GM12878 (cell line): Measurements from ENCODE around the gene SSTR4. TPM values are rescaled to one million over a fixed set of nuclear protein-coding genes. Genes with fewer than 3 reads are reported as not detected.
A peak's percentile ranks its signal among the peaks of the same experiment; 100 is the strongest.

Experiments
- ATAC-seq: fragments of 200-7000 bp; cut with Tn5 transposase; 3 replicates; pipeline ENCODE4 v1.9.1; 2020; ENCODE audit warnings: mild to moderate bottlenecking, moderate library complexity
- BruUV-seq: library from RNA; stranded (reverse); fragments of 400-500 nt; replicated peaks from 2 replicates; lab custom pipeline; 2021; lab: Mats Ljungman, UMichigan
- CTCF ChIA-PET: fragments of 300-600 bp; sonication (Branson Sonifier 250); formaldehyde crosslinking; extraction: SDS; loops from one replicate; lab custom pipeline; 2021; ENCODE audit warnings: inconsistent platforms; lab: Yijun Ruan, JAX
- POLR2A ChIA-PET: fragments of 350-600 bp; formaldehyde crosslinking; extraction: SDS; loops from one replicate; lab custom pipeline; 2021; ENCODE audit warnings: inconsistent platforms; lab: Charles Lee
- RAD21 ChIA-PET: fragments of 300-600 bp; sonication (Branson Sonifier 250); formaldehyde crosslinking; loops from one replicate; lab custom pipeline; 2023; ENCODE audit warnings: antibody characterized with exemption; ENCODE audit not compliant: unreplicated experiment; lab: Charles Lee
- SMC1A ChIA-PET: fragments of 300-600 bp; sonication (Branson Sonifier 250); formaldehyde crosslinking; loops from one replicate; lab custom pipeline; 2023; ENCODE audit not compliant: unreplicated experiment, uncharacterized antibody; lab: Charles Lee
- DNase-seq: peaks from one replicate; pipeline ENCODE4 v3.0.0-alpha.2; 2011; ENCODE audit warnings: low read depth, low spot score
- FAIRE-seq: peaks from 3 replicates; lab custom pipeline; 2011; peaks lifted over from hg19 to GRCh38; lab: Jason Lieb, UNC
- H2AFZ ChIP-seq: 2 replicates; pipeline ENCODE4 v1.6.0; 2011; ENCODE audit warnings: low read depth, low read length, control low read depth; ENCODE audit not compliant: control insufficient read depth
- H3K27ac ChIP-seq: 2 replicates; pipeline ENCODE4 v1.5.1; 2011; ENCODE audit warnings: control low read depth; ENCODE audit not compliant: control insufficient read depth, insufficient read depth
- H3K27me3 ChIP-seq, 2 experiments: replicated peaks in 1 of 2; 2 replicates each; pipeline versions ENCODE4 v1.6.0 to v1.6.1; 2011; ENCODE audit warnings: low read length in 1 of 2; ENCODE audit not compliant: control insufficient read depth in 2 of 2, insufficient read depth in 2 of 2
- H3K36me3 ChIP-seq, 2 experiments: 2 replicates each; pipeline ENCODE4 v1.5.1; 2011; ENCODE audit warnings: low read length in 1 of 2; ENCODE audit not compliant: control insufficient read depth in 2 of 2, insufficient read depth in 2 of 2
- H3K4me1 ChIP-seq: 2 replicates; pipeline ENCODE4 v1.6.1; 2011; ENCODE audit warnings: mild to moderate bottlenecking, low read length, moderate library complexity, mixed read lengths; ENCODE audit not compliant: control insufficient read depth, insufficient read depth
- H3K4me2 ChIP-seq: 2 replicates; pipeline ENCODE4 v1.6.0; 2011; ENCODE audit warnings: control low read depth; ENCODE audit not compliant: control insufficient read depth, insufficient read depth
- H3K4me3 ChIP-seq: fragments of 200-600 bp; sonication (generic); 2 replicates; pipeline ENCODE4 v1.5.1; 2016
- H3K79me2 ChIP-seq: 2 replicates; pipeline ENCODE4 v1.6.0; 2011; ENCODE audit warnings: low read length; ENCODE audit not compliant: control insufficient read depth, insufficient read depth
- H3K9ac ChIP-seq: 2 replicates; pipeline ENCODE4 v1.8.0; 2011; ENCODE audit warnings: low read length, control low read depth, mixed read lengths; ENCODE audit not compliant: control insufficient read depth, insufficient read depth
- H3K9me3 ChIP-seq: replicated peaks from 3 replicates; pipeline ENCODE4 v1.5.1; 2011; ENCODE audit warnings: mild to moderate bottlenecking, low read length; ENCODE audit not compliant: control insufficient read depth, insufficient read depth
- H4K20me1 ChIP-seq: 2 replicates; pipeline ENCODE4 v1.6.0; 2011; ENCODE audit not compliant: control insufficient read depth, insufficient read depth
- ETV6 ChIP-seq, 2 experiments: fragments of 450-650 bp in 1 of 2; IDR thresholded peaks in 1 of 2; conservative IDR thresholded peaks in 1 of 2; 2 replicates each; pipeline ENCODE4 v1.6.1; 2014; ENCODE audit warnings: antibody characterized with exemption in 1 of 2, borderline replicate concordance in 1 of 2, low read depth in 1 of 2, mild to moderate bottlenecking in 1 of 2, moderate library complexity in 1 of 2
- FOXM1 ChIP-seq: IDR thresholded peaks from 2 replicates; pipeline ENCODE4 v1.6.1; 2012; ENCODE audit warnings: low read depth, mild to moderate bottlenecking, inconsistent platforms, low read length, moderate library complexity
- NR2C1 ChIP-seq: fragments of 450-650 bp; IDR thresholded peaks from 2 replicates; pipeline ENCODE4 v1.6.1; 2017; ENCODE audit warnings: antibody characterized with exemption, mild to moderate bottlenecking, moderate library complexity
- SIN3A ChIP-seq: IDR thresholded peaks from 2 replicates; pipeline ENCODE4 v1.6.1; 2012; ENCODE audit warnings: low read depth, low read length, improper control_type of control experiment
- WGBS: methylation state at CpG from one replicate; pipeline ENCODE4 v1.1.6; 2016; ENCODE audit warnings: low lambda C conversion rate; ENCODE audit not compliant: insufficient replicate concordance, insufficient coverage; ENCODE audit errors: missing lambda C conversion rate; 5-methylcytosine and 5-hydroxymethylcytosine counted together
- in situ Hi-C: fragments of 300-500 bp; cut with MboI; formaldehyde crosslinking; loops from 9 replicates; pipeline ENCODE4 v1.14.3; 2018; ENCODE audit warnings: mixed read lengths
- intact Hi-C: fragments of 100-400 bp; cut with micrococcal nuclease; formaldehyde crosslinking; loops from one replicate; pipeline ENCODE4 v1.14.2; 2022; ENCODE audit not compliant: unreplicated experiment
- polyA plus RNA-seq, 11 experiments: library from polyadenylated mRNA; depleted of rRNA in 4 of 11; unstranded in 6 of 11; stranded (reverse) in 5 of 11; fragments of >200 nt; fragmentation: Nextera tagmentation in 4 of 11; fragmentation: Illumina TruSeq in 1 of 11; extraction: Ambion mirVana in 4 of 11; extraction: Trizol in 1 of 11; gene quantifications; 1 replicate in 1 of 11; 2 replicates in 10 of 11; pipeline versions ENCODE4 v1.2.1 to v1.2.3, GENCODE V29; 2011 to 2016; ENCODE audit warnings: inconsistent platforms in 2 of 11, missing spikeins in 2 of 11, low read depth in 1 of 11
- total RNA-seq, 4 experiments: library from RNA; depleted of rRNA in 3 of 4; stranded (reverse); fragments of >200 nt in 3 of 4; fragmentation: Illumina TruSeq in 1 of 4; extraction: Trizol in 1 of 4; gene quantifications; 2 replicates each; pipeline versions ENCODE4 v1.2.1 to v1.2.3, GENCODE V29; 2013 to 2021
- TF ChIP-seq, protein P1 (sequence below): IDR thresholded peaks from 2 replicates; pipeline ENCODE4 v1.6.1; 2012; ENCODE audit warnings: low read depth, low read length, improper control_type of control experiment
- TF ChIP-seq, protein P2 (sequence below): fragments of 450-650 bp; IDR thresholded peaks from 2 replicates; pipeline ENCODE4 v1.6.1; 2017; ENCODE audit warnings: mild to moderate bottlenecking, moderate library complexity

The SSTR4 gene
- total and polyA plus RNA-seq, 10 of the 15 experiments (the other 5 are each of a cell fraction or from before 2014, with no cell fraction given): not detected

- in situ Hi-C loops: no loop called here
- H3K4me1 ChIP-seq: peaks cover 14% of the 10 kb centered on the region
- H3K4me2 ChIP-seq: peak within 1 kb of the TSS; percentile 33; the same call in 1 of the 2 replicates
- BruUV-seq: no TSS peak
- ChIA-PET CTCF (interaction anchor here (0.9 to 2.0 kb wide), 7 partner anchors 25 to 149 kb away, joined by 3 to 6 read pairs (median 5); no protein-coding TSS in a partner anchor), RAD21 (interaction anchor here (1.0 to 2.6 kb wide), 9 partner anchors 10 to 394 kb away, joined by 3 to 9 read pairs (median 3); no protein-coding TSS in a partner anchor), POLR2A (interaction anchor here (0.8 to 1.4 kb wide), 5 partner anchors 24 to 264 kb away, joined by 3 to 5 read pairs (median 3); no protein-coding TSS in a partner anchor), SMC1A (interaction anchor here (0.8 to 2.4 kb wide), 14 partner anchors 16 to 323 kb away, joined by 3 to 10 read pairs (median 4); no protein-coding TSS in a partner anchor)
- no peak for DNase-seq
- H3K27ac ChIP-seq: peak within 1 kb of the TSS; percentile 13; the same call in 1 of the 2 replicates
- no peaks in the 10 kb centered on the region for H3K79me2 ChIP-seq
- FAIRE-seq: no peak
- H3K4me3 ChIP-seq: no peak within 1 kb of the TSS
- H3K9me3 ChIP-seq: no peaks in the 10 kb centered on the region
- peak within 1 kb of the TSS; percentile 44 for H2AFZ ChIP-seq
- ATAC-seq: peak; percentile 70
- peaks cover 0 to 2% of the 10 kb centered on the region in 2 experiments; a peak in 1 of 4 replicates for H3K27me3 ChIP-seq
- TF ChIP-seq NR2C1 (no peak), ETV6 (conservative IDR thresholded peaks at IDR 0.05 in 1 of 2, IDR thresholded peaks at IDR 0.05 in 1 of 2; ENCODE audit: borderline replicate concordance in 1 of 2, low read depth in 1 of 2) (0 out of 4 replicates have a peak, but pooled peaks of 1 of the 2 experiments have one; percentile 21), SIN3A (no peak), FOXM1 (no peak)
- TF ChIP-seq, protein P1, sequence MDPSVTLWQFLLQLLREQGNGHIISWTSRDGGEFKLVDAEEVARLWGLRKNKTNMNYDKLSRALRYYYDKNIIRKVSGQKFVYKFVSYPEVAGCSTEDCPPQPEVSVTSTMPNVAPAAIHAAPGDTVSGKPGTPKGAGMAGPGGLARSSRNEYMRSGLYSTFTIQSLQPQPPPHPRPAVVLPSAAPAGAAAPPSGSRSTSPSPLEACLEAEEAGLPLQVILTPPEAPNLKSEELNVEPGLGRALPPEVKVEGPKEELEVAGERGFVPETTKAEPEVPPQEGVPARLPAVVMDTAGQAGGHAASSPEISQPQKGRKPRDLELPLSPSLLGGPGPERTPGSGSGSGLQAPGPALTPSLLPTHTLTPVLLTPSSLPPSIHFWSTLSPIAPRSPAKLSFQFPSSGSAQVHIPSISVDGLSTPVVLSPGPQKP: no peak
- TF ChIP-seq, protein P2, sequence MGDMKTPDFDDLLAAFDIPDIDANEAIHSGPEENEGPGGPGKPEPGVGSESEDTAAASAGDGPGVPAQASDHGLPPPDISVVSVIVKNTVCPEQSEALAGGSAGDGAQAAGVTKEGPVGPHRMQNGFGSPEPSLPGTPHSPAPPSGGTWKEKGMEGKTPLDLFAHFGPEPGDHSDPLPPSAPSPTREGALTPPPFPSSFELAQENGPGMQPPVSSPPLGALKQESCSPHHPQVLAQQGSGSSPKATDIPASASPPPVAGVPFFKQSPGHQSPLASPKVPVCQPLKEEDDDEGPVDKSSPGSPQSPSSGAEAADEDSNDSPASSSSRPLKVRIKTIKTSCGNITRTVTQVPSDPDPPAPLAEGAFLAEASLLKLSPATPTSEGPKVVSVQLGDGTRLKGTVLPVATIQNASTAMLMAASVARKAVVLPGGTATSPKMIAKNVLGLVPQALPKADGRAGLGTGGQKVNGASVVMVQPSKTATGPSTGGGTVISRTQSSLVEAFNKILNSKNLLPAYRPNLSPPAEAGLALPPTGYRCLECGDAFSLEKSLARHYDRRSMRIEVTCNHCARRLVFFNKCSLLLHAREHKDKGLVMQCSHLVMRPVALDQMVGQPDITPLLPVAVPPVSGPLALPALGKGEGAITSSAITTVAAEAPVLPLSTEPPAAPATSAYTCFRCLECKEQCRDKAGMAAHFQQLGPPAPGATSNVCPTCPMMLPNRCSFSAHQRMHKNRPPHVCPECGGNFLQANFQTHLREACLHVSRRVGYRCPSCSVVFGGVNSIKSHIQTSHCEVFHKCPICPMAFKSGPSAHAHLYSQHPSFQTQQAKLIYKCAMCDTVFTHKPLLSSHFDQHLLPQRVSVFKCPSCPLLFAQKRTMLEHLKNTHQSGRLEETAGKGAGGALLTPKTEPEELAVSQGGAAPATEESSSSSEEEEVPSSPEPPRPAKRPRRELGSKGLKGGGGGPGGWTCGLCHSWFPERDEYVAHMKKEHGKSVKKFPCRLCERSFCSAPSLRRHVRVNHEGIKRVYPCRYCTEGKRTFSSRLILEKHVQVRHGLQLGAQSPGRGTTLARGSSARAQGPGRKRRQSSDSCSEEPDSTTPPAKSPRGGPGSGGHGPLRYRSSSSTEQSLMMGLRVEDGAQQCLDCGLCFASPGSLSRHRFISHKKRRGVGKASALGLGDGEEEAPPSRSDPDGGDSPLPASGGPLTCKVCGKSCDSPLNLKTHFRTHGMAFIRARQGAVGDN: peak; percentile 46; the same call in 1 of the 2 replicates
- no peak within 1 kb of the TSS for H3K9ac ChIP-seq
- WGBS: 25% methylated on average over 28 of the region's 28 CpGs
- no peaks in the 10 kb centered on the region for H4K20me1 ChIP-seq
- intact Hi-C loops: no loop called here
- no peaks in the 10 kb centered on the region for H3K36me3 ChIP-seq
Measured at GRCh38 chr20:23086056-23086566, 51.0 kb downstream of the SSTR4 start, which contains the start of gene CD93. TSS of gene CD93 (minus strand) at chr20:23086324. CDS start at chr20:23086192, 132 bp downstream.
